SK-N-MC (cell line): Measurements from ENCODE around the gene AOPEP.

Source experiments
- EZH2 ChIP-seq: fragments of 200-600 bp; sonication (generic); IDR thresholded peaks from one replicate; pipeline ENCODE4 v1.6.1; 2017; ENCODE audit warnings: antibody characterized with exemption
- FOXP2 ChIP-seq: optimal IDR thresholded peaks from 2 replicates; pipeline ENCODE3; 2011; ENCODE audit warnings: mild to moderate bottlenecking, moderate library complexity; ENCODE audit not compliant: insufficient read depth; ENCODE audit errors: extremely low read length, control extremely low read depth
- POLR2AphosphoS5 ChIP-seq: IDR thresholded peaks from 2 replicates; pipeline ENCODE4 v1.6.1; 2012; ENCODE audit warnings: mild to moderate bottlenecking, low read depth, low read length, borderline replicate concordance

GRCh38 chr9:94934816-94935328, 208.4 kb downstream of the AOPEP start:
- TF ChIP-seq EZH2 (no peak), POLR2AphosphoS5 (no peak), FOXP2 (no peak)
